Left colon (tissue), 2 donors: ENCODE data around the gene PLCH1. TPM values are rescaled to one million over a fixed set of nuclear protein-coding genes. Genes with fewer than 3 reads are reported as not detected.

ENCODE experiments used
- ATAC-seq: fragments of 200-7000 bp; cut with Tn5 transposase; one replicate; pipeline ENCODE4 v1.9.1; 2020; ENCODE audit warnings: mild to moderate bottlenecking, moderate library complexity
- DNase-seq, 2 donors: peaks; one replicate each; pipeline ENCODE4 v3.0.0-alpha.2; 2020
- intact Hi-C, 2 donors: fragments of 100-400 bp; cut with DNase I in 1 of 2; cut with micrococcal nuclease in 1 of 2; formaldehyde crosslinking; loops; one replicate each; pipeline versions ENCODE4 v1.11.2 to v1.14.0; 2022; cut with DNase I, micrococcal nuclease
- total RNA-seq, 2 donors: library from RNA; stranded (reverse); fragmentation: NEBNext Ultra II Directional; extraction: Animal tissue kit (Norgen Biotek cat#: 25700); gene quantifications; one replicate each; pipeline ENCODE4 v1.2.1, GENCODE V29; 2021
- donor health status: DM: no; HTN: no; CAD: no.
- donor health status: DM: yes; HTN: yes; CAD: no.

Gene PLCH1
- total RNA-seq, 2 donors from 2014 or later, result 7.1 to 8.5 TPM

GRCh38 chr3:155519078-155519477 is 225.8 kb downstream of the PLCH1 start:
- intact Hi-C loops, result no loop called here
- ATAC-seq, result no peak
- DNase-seq, result no peak

GRCh38 chr3:155517903-155518302 is 227.0 kb downstream of the PLCH1 start:
- no peak for DNase-seq
- no peak for ATAC-seq
- intact Hi-C loops, result no loop called here

- intact Hi-C loops, result no loop called here
- DNase-seq (no peak), ATAC-seq (no peak)
Observed at GRCh38 chr3:155516439-155516838, 228.4 kb downstream of the PLCH1 start.

- ATAC-seq, result no peak
- intact Hi-C loops, result no loop called here
- no peak for DNase-seq
Observed at GRCh38 chr3:155512867-155513261, 232.0 kb downstream of the PLCH1 start.

- DNase-seq (no peak), ATAC-seq (no peak)
- intact Hi-C loops, result no loop called here
Observed at GRCh38 chr3:155512175-155512866, 232.6 kb downstream of the PLCH1 start.

- DNase-seq (no peak), ATAC-seq (no peak)
- intact Hi-C loops, result no loop called here
Observed at GRCh38 chr3:155504682-155505081, 240.2 kb downstream of the PLCH1 start.

GRCh38 chr3:155502630-155503029 is 242.2 kb downstream of the PLCH1 start:
- intact Hi-C loops, result no loop called here
- DNase-seq (no peak), ATAC-seq (no peak)

GRCh38 chr3:155500194-155500818 is 244.6 kb downstream of the PLCH1 start:
- no peak for ATAC-seq
- intact Hi-C loops, result no loop called here
- DNase-seq, result no peak

- intact Hi-C loops, result no loop called here
- DNase-seq, result no peak
- ATAC-seq, result no peak
Observed at GRCh38 chr3:155497930-155498647, 246.8 kb downstream of the PLCH1 start.

GRCh38 chr3:155496206-155496605 is 248.7 kb downstream of the PLCH1 start:
- ATAC-seq (no peak), DNase-seq (no peak)
- intact Hi-C loops, result no loop called here

- no peak for DNase-seq
- intact Hi-C loops, result no loop called here
- ATAC-seq, result no peak
Observed at GRCh38 chr3:155495387-155495786, 249.5 kb downstream of the PLCH1 start.

GRCh38 chr3:155494332-155494731 is 250.5 kb downstream of the PLCH1 start:
- DNase-seq (no peak), ATAC-seq (no peak)
- intact Hi-C loops, result no loop called here

- no peak for ATAC-seq
- intact Hi-C loops, result no loop called here
Observed at GRCh38 chr3:155492841-155493240, 252.0 kb downstream of the PLCH1 start.

GRCh38 chr3:155491696-155492095 is 253.2 kb downstream of the PLCH1 start:
- DNase-seq, result no peak
- ATAC-seq, result no peak
- intact Hi-C loops, result no loop called here

More at GRCh38 chr3:155492841-155493240, 252.0 kb downstream of the PLCH1 start:
- DNase-seq, result no peak

- intact Hi-C loops, result no loop called here
- ATAC-seq (no peak), DNase-seq (no peak)
Observed at GRCh38 chr3:155488671-155489070, 256.2 kb downstream of the PLCH1 start.

GRCh38 chr3:155485897-155486296 is 259.0 kb downstream of the PLCH1 start:
- intact Hi-C loops, result no loop called here
- ATAC-seq, result no peak
- DNase-seq, result no peak

- intact Hi-C loops, result no loop called here
- DNase-seq (no peak), ATAC-seq (no peak)
Observed at GRCh38 chr3:155481591-155481990, 263.3 kb downstream of the PLCH1 start.

GRCh38 chr3:155481089-155481488 is 263.8 kb downstream of the PLCH1 start:
- no peak for DNase-seq
- no peak for ATAC-seq
- intact Hi-C loops, result no loop called here

- intact Hi-C loops, result no loop called here
- ATAC-seq, result no peak
- DNase-seq, result no peak
Observed at GRCh38 chr3:155465664-155466063, 279.2 kb downstream of the PLCH1 start.

GRCh38 chr3:155462672-155463071 is 282.2 kb downstream of the PLCH1 start:
- ATAC-seq (no peak), DNase-seq (no peak)
- intact Hi-C loops, result no loop called here
